HG03095 (cell line): ENCODE results near the gene ARHGAP32.

Experiments
- ATAC-seq: cut with Tn5 transposase; IDR thresholded peaks from one replicate; pipeline ENCODE4 v1.9.1; 2021; ENCODE audit warnings: moderate library complexity; ENCODE audit not compliant: unreplicated experiment

Gene ARHGAP32

DNA sequence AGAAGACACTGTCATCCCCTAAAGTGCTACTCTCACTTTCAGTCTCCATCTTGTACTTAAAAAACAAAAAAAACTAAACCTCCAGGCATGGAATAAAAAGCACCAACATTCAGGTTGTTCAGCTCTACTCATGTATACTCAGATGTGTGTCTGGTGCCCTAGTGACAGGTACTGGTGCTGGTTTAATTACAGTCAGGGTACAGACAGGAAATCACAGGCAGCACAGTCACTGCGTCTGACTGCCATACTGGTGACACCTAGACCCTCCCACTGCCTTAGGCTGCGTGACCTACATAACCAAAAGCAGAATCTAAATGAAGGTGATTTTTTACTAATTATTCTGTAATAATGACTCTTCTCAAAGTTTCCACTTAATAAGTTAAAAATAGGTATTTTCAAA, at the start of gene ARHGAP32:
ARHGAP32 (minus strand) TSS at position 176 of the 400 bp plus-strand sequence; CDS start at position 49, 127 bp downstream.
- no peak for ATAC-seq

GRCh38 chr11:129239207-129239606, 47.1 kb upstream of the ARHGAP32 start:
- ATAC-seq = no peak

DNA sequence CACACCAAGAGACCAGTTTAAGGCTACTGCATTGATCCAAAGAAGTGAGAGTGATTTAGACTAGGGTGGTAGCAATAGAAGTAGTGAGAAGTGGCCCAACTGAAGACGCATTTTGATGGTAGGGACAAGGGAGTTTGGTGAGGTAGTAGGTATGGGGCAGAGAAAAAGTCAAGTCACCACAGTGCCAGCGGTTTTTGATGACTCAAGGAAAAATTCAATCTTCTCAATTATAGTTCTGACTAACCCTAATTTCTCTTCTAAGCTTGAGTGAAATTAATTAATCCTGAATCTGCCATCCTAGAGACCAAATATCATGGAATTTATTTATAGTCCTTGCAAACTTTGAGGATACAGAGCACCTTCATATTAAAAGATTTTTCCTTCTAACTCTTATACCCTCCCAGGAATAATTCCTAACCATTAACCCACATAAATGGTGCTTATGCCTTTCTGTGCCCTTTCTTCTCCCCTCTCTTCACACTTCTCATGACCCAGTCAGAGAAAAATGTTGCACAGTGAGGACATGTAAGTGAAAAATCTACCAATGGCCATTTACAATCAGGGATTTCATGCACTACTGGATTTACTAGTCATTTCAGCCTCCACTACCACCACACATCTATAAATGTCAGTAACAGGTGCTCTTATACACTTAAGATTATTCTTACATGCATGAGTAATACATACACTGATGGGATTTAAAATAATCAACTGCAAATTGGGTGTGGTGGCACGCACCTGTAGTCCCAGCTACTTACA, 45.9 kb upstream of the ARHGAP32 start:
- no peak for ATAC-seq

- ATAC-seq = no peak
These were observed 45.3 kb upstream of the ARHGAP32 start for GRCh38 chr11:129237456-129237855.

DNA sequence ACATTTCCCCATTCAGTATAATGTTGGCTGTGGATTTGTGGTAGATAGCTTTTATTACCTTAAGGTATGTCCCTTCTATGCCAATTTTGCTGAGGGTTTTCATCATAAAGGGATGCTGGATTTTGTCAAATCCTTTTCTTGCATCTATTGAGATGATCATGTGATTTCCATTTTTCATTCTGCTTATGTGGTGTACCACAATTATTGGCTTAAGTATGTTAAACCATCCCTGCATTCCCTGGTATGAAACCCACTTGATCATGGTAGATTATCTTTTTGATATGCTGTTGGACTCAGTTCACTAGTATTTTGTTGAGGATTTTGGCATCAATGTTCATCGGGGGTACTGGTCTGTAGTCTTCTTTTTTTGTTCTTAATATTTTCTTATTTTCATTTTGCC, 44.7 kb upstream of the ARHGAP32 start:
- ATAC-seq = no peak

GRCh38 chr11:129234978-129235377, 42.9 kb upstream of the ARHGAP32 start:
- no peak for ATAC-seq

- no peak for ATAC-seq
These were observed 37.9 kb upstream of the ARHGAP32 start for GRCh38 chr11:129230006-129230405.

- no peak for ATAC-seq
These were observed 34.2 kb upstream of the ARHGAP32 start for GRCh38 chr11:129226207-129226798.

GRCh38 chr11:129225190-129225589, 33.1 kb upstream of the ARHGAP32 start:
- ATAC-seq = no peak

GRCh38 chr11:129224538-129224937, 32.4 kb upstream of the ARHGAP32 start:
- ATAC-seq = no peak

GRCh38 chr11:129223701-129224149, 31.6 kb upstream of the ARHGAP32 start:
- ATAC-seq = no peak

DNA sequence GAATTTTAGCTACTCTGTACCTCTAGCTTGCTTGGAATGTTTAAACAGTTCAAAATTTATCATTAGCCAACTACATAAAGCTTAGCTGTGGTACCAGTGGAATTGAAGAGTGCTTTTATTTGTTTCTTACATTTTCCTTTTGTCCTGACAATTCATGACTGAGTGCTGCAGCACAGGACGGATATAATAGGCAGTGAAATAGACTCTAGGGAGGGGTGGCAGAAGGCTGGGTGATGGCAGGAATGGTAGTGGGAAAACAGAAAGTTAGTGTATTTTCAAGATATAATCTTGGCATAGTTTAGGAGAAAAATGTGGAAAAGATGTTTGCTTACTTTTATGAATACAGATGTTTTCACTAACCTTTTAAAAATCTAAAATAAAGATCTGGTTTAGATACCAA, 31.1 kb upstream of the ARHGAP32 start:
- no peak for ATAC-seq

DNA sequence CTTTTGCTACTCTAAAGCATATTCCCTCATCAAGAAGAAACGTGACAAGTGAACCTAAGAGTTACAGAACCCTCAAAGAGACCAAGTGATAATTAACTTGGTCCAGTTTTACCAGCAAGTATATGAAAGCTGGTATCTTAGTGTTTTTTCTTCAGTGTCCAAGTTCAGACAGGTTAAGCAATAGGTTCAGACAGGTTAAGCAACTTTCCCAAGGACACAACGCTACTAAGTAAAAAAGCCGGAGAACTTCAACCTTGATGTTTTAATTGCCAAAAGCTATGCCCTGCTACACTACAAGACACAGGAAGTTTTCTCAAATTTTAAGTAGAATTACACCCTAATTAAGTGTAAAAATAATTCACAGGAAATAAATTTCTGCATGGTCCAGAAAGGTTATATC, 30.0 kb upstream of the ARHGAP32 start:
- ATAC-seq = no peak

- ATAC-seq = no peak
These were observed 23.6 kb upstream of the ARHGAP32 start for GRCh38 chr11:129215506-129216245.

- ATAC-seq = no peak
These were observed 22.7 kb upstream of the ARHGAP32 start for GRCh38 chr11:129214710-129215295.

DNA sequence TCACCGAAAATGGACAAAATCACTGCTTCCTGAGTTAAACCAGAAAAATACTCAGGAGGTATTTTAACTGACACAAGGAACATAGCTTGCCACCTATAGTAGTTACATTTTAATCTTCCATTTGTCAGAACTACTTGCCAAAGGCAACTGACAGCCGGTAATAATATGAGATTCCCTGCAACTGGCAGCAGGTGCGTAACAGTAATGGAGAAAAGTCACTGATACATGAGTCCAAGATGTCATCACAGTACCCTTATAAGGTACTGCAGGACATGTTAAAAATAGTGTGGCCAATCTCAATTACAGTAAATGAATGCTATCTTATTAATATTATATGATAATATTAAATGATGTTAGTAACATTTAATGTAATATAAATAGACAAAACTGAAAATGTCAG, 21.1 kb upstream of the ARHGAP32 start:
- no peak for ATAC-seq

DNA sequence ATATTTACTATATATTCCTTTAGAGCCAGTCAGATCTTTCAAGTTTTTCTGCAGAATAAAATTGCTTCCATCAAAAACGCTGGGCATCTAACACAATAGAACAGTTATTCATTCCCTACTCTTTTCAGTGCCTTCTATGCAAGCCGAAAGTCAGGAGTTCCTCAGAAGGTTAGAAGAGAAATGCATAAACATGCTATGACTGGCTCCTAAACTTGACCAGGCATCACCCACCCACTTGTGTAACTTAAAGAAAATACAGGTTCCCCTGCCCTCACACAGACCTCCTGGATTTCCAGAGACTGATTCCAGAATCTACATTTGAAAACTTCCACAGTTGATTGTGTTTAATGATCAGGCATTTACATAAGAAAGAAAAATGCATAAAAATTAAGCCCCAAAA, 19.3 kb upstream of the ARHGAP32 start:
- ATAC-seq = no peak

GRCh38 chr11:129210831-129211181, 18.7 kb upstream of the ARHGAP32 start:
- no peak for ATAC-seq

DNA sequence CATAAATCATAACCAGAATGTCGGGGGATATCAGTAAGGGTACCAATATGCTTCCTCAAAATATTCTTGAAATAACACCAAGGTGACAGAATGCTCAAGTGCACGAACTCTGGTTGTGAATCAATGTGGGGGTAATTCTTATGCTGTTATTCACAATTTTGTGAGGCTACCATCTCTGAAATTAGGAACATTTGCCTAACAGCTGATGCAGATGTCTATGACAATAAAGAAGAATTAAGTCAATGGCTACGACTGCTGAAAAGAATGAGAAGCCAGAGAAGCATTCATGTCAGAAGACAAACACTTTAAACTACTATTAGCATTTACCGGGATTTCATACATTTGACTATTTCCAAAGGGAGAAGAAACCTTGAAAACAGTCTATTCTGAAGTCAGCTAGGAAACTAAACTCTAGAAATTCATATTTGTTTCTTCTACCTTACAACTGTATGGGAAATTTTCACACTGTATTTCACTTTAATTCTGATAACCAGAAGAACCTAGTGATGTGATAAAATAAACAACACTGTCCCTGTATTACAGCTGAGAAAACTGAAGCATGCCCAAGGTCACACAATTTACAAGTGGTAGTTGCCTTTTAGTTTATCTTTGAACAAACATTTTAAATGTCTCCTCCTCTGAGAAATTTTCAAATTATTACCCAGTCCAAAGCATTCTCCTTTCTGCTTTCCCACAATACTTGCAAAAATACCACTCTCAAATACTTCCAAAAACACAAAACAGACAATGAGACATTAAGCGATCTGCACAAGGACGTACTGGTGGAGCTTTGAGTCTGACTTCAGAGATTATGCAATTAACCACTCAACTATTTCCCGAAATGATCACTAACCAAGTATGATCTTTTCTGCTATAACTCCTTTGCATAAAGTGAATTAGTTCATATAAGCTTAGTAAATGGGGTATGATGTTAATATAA, 18.0 kb upstream of the ARHGAP32 start:
- no peak for ATAC-seq

DNA sequence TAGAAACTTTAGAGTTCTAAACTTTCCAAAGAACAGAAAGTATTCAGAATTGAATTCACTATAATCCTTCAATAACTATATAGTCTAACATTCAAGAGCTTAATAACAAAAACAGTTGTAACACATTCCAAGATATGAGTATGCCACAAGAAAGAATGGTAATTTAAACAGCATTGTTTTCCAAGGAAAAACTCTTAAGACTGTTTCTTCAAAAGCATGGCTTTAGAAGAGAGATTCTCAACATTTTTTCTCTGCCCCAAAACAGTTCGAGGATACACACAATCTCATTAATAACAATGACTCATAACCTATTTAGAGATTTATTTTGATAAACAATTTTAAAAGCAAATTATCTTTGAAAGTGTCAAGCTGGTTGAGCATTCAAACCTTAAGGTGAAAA, 16.7 kb upstream of the ARHGAP32 start:
- ATAC-seq = no peak
